Measurements from ENCODE around the gene SLC6A11.
A peak's percentile ranks its signal among the peaks of the same experiment; 100 is the strongest.

SLC6A11 gene

GRCh38 chr3:10954740-10955139 is 138.7 kb downstream of the SLC6A11 start:
- DNase-seq (ENCODE audit: low read depth, low spot score): no peak

DNA sequence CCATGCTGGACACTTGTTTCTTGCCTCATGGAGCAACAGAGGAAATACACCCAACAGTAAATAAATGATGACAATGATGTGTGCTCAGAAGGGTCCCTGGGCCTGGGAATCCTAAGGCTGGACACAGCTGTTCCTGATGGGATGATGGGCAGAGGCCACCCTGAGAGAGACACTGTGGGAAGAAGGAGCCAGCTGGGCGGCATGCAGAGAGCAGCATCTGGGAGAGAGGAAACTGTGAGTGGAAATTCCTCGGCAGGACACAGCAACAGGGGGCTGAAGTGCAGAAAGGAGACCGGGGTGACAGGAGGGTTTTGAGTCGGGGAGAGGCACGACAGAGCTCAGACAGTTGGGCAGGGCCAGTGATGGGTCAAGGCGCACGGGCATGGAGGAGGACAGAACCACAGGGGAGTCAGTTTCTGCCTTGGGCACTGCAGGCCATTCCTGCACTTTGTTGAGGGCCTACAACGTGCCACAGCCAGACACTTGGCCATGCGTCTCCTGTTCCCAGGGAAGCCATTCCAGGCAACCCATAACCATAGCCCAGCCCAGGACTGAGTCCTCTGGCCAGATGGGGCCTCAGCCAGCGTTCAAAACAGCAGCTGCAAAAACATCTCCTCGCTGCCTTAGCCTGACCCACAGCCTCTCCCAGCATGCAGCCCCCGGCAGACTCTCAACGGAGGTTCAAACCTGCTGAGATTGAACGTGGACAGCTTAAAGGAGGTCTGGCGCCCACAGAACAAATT is 139.9 kb downstream of the SLC6A11 start:
- DNase-seq (ENCODE audit: low read depth, low spot score): no peak

GRCh38 chr3:10956531-10956930 is 140.5 kb downstream of the SLC6A11 start:
- no peak for DNase-seq (ENCODE audit: low read depth, low spot score)

- no peak for DNase-seq (ENCODE audit: low read depth, low spot score)
Measured at GRCh38 chr3:10956986-10957385, 141.0 kb downstream of the SLC6A11 start.

GRCh38 chr3:10957976-10958749 is 142.1 kb downstream of the SLC6A11 start:
- peak; percentile 68 for DNase-seq (ENCODE audit: low read depth, low spot score)

GRCh38 chr3:10960255-10960654 is 144.2 kb downstream of the SLC6A11 start:
- DNase-seq (ENCODE audit: low read depth, low spot score): no peak

DNA sequence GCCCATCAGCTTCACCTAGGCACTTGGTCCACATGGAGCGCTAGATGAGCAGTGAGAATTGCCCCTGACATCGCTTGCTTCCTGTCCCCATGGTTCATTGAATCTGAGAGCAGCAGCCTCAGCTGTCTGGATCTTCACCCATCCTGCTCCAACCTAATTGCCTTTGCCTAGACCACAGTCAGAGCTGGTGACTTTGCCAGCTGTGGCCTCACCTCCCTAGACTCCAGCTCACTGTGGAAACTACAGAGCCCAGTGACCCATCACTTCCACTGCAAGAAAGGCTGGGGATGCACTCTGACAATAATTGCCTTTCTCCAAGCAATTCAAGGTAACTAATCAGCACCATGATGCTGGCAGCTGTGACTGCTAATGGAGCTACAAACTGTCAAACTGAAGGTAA is 145.9 kb downstream of the SLC6A11 start:
- no peak for DNase-seq (ENCODE audit: low read depth, low spot score)

- DNase-seq (ENCODE audit: low read depth, low spot score): no peak
Measured at GRCh38 chr3:10962481-10963036, 146.5 kb downstream of the SLC6A11 start.

- peak; percentile 49 for DNase-seq (ENCODE audit: low read depth, low spot score)
Measured at GRCh38 chr3:10964537-10965167, 148.6 kb downstream of the SLC6A11 start.

GRCh38 chr3:10968401-10968800 is 152.4 kb downstream of the SLC6A11 start:
- no peak for DNase-seq (ENCODE audit: low read depth, low spot score)

DNA sequence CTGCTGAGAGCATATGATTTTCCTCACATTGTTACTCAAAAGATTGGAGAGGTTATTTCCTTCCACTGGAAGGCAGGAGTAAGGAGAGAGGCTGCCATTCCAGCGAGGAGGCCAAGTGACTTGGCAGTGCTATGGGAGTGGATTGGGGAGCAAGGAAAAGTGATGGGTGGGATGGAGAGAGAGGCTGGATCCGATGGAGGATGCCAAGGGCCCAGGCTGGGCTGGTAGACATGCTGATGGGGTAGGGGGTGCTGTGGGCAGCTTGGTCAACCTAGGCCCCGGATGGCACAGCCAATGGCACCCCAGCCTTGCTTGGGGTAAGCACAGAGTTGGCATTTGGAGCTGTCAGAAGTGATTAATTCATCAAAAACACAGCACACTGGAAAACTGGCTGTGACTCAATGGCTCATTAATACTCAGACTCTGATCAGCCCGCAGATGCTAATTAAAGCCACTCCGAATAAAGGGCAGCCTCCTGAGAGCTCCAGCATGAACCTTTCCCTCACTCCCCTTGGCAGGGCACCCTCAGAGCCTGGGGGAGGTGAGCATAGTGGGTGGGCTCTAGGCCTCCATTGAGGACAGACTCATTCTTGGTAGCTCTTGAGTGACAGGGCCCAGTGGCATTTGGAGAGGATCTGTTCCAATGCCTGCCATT is 154.4 kb downstream of the SLC6A11 start:
- peak; percentile 23 for DNase-seq (ENCODE audit: low read depth, low spot score)

DNA sequence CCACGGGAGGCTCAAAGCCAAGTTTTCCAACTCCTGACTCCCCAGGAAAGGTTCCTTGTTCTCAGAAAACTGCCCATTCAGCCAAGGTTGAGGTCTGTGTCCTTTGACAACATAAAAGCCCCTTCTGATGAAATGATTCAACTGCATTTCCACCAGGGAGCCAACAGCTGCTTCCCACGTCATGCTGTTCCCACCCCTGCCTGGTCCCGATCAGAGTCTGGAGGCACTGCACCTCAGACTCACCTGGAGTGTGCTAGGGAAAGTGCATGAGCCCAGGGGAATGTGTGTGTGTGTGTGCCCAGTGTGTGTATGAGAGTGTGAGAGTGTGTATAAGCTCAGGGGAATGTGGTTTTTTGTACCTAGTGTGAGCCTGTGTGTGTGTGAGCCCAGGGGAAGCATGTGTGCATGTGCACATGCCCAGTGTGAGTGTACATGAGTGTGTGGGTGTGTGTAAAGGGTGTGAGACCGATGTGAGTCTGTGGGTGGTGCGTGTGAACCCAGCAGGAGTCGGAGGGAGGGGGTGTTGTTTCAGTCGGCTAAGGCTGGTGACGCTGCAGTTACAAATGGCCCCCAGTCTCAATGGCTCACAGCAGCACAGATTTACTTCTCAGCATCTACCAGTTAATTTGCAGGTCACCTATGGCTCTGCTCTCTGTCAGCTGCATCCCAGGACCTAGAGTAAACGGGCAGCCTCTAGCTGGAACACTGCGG is 156.2 kb downstream of the SLC6A11 start:
- DNase-seq (ENCODE audit: low read depth, low spot score): no peak

DNA sequence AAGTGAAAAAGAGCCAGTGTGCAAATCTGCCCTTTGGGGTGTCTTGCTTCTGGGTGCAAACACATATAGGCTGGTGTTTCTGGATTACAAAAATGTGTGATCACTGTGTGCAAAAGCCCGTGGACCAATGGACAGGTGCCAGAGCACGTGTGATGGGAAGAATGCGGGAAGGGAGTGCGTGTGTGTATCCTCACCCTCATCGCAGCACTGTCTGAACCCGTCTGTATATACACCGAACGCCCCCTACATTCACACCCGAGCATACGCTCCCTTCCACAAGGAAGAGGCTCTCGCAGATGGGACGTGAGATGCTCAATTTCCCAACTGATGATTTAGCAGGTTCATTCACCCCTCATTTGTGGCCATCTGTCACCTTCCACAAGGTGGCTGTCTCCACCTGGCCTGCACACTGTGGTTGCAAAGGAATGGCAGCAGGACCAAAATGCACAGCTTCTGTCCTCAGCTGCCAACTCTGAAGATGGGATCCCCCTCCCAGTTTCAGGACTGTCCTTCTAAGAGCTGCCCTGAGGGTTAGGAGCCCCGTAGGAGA is 157.1 kb downstream of the SLC6A11 start:
- no peak for DNase-seq (ENCODE audit: low read depth, low spot score)

DNA sequence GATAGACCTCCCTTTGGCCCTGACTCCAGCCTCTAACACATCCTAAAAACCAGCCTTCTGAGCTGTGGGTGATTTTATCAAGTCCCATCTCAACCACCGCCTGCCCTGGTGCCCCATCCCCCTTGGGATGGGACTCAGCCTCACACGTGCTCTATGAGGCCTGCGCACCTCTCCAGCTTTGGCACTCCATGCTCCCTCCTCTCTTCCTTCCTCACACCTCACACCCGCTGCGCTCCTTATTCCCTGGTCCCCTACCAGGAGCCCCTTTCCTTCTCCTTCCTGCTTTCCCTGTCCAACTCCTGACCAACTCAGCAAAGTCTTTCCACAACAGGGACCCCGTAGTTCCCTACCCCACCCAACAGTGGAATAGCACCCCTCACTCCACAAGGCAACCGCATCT is 158.1 kb downstream of the SLC6A11 start:
- DNase-seq (ENCODE audit: low read depth, low spot score): no peak

DNA sequence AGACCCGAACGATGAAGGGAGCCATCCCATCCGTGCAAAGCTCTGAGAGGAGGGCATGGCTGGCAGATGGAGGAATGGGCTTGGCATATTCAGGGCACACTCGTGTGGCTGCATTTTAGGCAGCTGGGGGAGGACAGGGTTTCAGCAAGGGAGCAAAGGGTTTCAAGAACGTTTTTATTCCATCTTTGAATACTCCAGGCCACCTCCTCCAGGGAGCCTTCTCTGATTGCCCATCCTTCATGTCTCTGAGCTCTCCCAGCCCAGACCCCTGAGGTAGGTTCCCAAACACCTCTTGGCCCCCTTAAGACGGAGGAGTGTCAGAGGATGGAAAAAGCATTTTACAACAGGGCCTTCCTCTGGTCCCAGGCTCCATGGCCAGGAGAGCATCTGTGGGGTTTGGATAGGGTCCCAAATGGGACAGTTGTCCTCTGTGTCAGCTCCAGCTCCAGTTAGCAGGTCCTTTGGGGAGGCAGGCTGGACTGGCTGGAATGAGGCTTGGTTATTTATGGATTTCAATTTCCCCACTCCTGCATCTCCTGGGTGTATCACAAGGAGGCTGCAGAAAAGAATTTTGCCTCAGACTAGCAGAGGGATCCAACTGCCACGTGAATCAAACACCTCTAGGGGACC is 158.8 kb downstream of the SLC6A11 start:
- no peak for DNase-seq (ENCODE audit: low read depth, low spot score)

GRCh38 chr3:10975695-10976234 is 159.7 kb downstream of the SLC6A11 start:
- DNase-seq (ENCODE audit: low read depth, low spot score): no peak

GRCh38 chr3:10976770-10977169 is 160.7 kb downstream of the SLC6A11 start:
- DNase-seq (ENCODE audit: low read depth, low spot score): no peak

- DNase-seq (ENCODE audit: low read depth, low spot score): peak; percentile 73
Measured at GRCh38 chr3:10977892-10978510, 162.0 kb downstream of the SLC6A11 start.

GRCh38 chr3:10978956-10979355 is 162.9 kb downstream of the SLC6A11 start:
- no peak for DNase-seq (ENCODE audit: low read depth, low spot score)

DNA sequence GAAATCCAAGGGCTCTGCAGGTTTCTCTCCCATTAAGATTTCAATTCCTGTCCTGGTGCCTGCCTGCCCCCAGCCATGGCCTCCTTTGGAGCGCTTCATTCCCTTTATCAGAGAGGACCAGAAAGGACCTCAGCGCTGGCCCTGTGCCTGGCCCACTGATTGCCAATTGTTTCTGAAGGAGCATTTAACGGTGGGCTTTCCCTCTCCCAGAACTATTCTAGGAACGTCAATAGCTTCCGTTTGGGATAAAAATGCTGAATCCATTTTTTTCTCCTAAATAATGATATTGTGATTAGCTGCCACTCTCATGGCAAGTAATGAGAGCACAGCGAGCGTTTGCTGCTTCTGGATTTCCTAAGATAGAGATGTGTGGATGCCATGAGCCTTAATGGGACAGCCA is 164.3 kb downstream of the SLC6A11 start:
- no peak for DNase-seq (ENCODE audit: low read depth, low spot score)
